Esophagus squamous epithelium (tissue), 5 donors: Measurements from ENCODE around the gene SUSD1. TPM values are rescaled to one million over a fixed set of nuclear protein-coding genes. Genes with fewer than 3 reads are reported as not detected.

Experiments
- DNase-seq: peaks from one replicate; lab custom pipeline; 2025; lab: John Stamatoyannopoulos, UW
- H3K27ac ChIP-seq, 4 donors: fragments of 200-600 bp; sonication (generic); one replicate each; pipeline ENCODE4 v1.5.1; 2016 to 2019; ENCODE audit warnings: mild to moderate bottlenecking in 1 of 4
- H3K27me3 ChIP-seq, 4 donors: fragments of 200-600 bp; sonication (generic); 1 replicate in 3 of 4; 2 replicates in 1 of 4; pipeline versions ENCODE4 v1.5.1 to v1.6.0; 2017 to 2021; ENCODE audit warnings: antibody characterized with exemption in 1 of 4
- H3K36me3 ChIP-seq, 3 donors: fragments of 200-600 bp; sonication (generic); one replicate each; pipeline ENCODE4 v1.5.1; 2016 to 2019
- H3K4me1 ChIP-seq, 3 donors: fragments of 200-600 bp; sonication (generic); one replicate each; pipeline ENCODE4 v1.5.1; 2017 to 2019
- H3K4me3 ChIP-seq, 4 donors: fragments of 200-600 bp; sonication (generic); 1 replicate in 3 of 4; 2 replicates in 1 of 4; pipeline ENCODE4 v1.5.1; 2016 to 2019; ENCODE audit warnings: mild to moderate bottlenecking in 2 of 4, moderate library complexity in 1 of 4
- H3K9me3 ChIP-seq, 3 donors: fragments of 200-600 bp; sonication (generic); one replicate each; pipeline ENCODE4 v1.5.1; 2016 to 2019
- POLR2A ChIP-seq, 4 donors: fragments of 450-650 bp; IDR thresholded peaks; one replicate each; pipeline ENCODE4 v1.6.1; 2017; ENCODE audit warnings: antibody characterized with exemption in 4 of 4, mild to moderate bottlenecking in 4 of 4, moderate library complexity in 3 of 4
- WGBS, 2 donors: methylation state at CpG; one replicate each; pipeline ENCODE4 v1.1.5; 2018; 5-methylcytosine and 5-hydroxymethylcytosine counted together
- intact Hi-C: fragments of 100-400 bp; cut with DNase I; formaldehyde crosslinking; loops from one replicate; pipeline ENCODE4 v1.15.0; 2022
- total RNA-seq, 4 donors: library from RNA; depleted of rRNA; stranded (reverse); fragments of >200 nt; gene quantifications; one replicate each; pipeline ENCODE4 v1.1.0, GENCODE V29; 2016
- TF ChIP-seq, protein P1 (sequence below), 6 experiments: fragments of 450-650 bp in 4 of 6; fragments of 200-600 bp in 2 of 6; sonication (generic) in 2 of 6; IDR thresholded peaks; one replicate each; pipeline ENCODE4 v1.5.1; 2016 to 2019; ENCODE audit warnings: antibody characterized with exemption in 6 of 6, mild to moderate bottlenecking in 4 of 6, moderate library complexity in 4 of 6
- donor health status: DM: yes; HTN: yes; CAD: no.

The SUSD1 gene
- total RNA-seq, 4 donors from 2014 or later = 5.6 to 6.6 (median 6.5) TPM

DNA sequence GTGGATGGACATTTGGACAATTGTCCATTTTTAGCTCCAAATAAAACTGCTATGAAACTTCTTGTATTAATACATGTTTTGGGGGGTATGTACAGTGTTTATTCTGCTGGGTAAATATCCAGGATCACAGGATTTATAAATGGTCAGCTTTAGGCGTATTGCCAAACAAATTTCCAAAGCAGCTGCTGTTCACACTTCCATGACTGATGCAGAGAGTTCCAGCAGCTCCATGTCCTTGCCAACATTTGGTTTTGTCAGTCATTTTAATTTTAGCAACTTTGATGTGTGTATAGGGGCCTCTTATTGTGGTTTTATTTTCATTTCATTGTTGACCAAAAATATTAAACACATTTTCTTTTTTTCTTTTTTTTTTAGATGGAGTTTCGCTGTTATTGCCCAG lies 9.8 kb upstream of the SUSD1 start:
- no peaks in the 10 kb centered on the region for H3K9me3 ChIP-seq
- H3K4me3 ChIP-seq = no peak overlapping the region
- 81 to 96% methylated on average over 2 of the region's 2 CpGs for WGBS, 2 donors
- TF ChIP-seq, protein P1, sequence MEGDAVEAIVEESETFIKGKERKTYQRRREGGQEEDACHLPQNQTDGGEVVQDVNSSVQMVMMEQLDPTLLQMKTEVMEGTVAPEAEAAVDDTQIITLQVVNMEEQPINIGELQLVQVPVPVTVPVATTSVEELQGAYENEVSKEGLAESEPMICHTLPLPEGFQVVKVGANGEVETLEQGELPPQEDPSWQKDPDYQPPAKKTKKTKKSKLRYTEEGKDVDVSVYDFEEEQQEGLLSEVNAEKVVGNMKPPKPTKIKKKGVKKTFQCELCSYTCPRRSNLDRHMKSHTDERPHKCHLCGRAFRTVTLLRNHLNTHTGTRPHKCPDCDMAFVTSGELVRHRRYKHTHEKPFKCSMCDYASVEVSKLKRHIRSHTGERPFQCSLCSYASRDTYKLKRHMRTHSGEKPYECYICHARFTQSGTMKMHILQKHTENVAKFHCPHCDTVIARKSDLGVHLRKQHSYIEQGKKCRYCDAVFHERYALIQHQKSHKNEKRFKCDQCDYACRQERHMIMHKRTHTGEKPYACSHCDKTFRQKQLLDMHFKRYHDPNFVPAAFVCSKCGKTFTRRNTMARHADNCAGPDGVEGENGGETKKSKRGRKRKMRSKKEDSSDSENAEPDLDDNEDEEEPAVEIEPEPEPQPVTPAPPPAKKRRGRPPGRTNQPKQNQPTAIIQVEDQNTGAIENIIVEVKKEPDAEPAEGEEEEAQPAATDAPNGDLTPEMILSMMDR (IDR thresholded peaks at IDR 0.05) = no peak
- no peak for TF ChIP-seq POLR2A (IDR thresholded peaks at IDR 0.05)
- intact Hi-C loops = no loop called here
- DNase-seq = no peak
- peaks cover 0 to 40% (median 0%) of the 10 kb centered on the region in 3 donors for H3K4me1 ChIP-seq
- no peak overlapping the region for H3K27ac ChIP-seq
- H3K27me3 ChIP-seq = no peaks in the 10 kb centered on the region
- H3K36me3 ChIP-seq = no peaks in the 10 kb centered on the region

DNA sequence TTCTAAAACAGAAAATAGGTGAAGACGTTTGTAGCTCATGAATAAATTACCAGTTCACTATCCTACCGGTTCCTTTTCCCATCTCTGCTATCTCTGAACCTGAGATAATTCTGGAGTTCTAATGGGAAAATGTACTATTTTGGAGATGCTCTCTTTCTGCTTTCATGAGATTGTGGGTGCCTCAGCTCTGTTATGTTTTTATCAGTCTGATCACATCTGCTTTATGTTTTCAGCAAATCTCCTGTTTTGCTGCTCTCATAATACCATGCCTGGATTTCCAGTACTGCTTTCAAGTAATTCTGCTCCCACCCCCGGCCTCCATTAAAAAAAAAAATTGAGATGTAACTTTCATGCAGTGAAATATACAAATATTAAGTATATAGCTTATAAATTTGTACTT lies 9.1 kb upstream of the SUSD1 start:
- no peak for DNase-seq
- 70 to 86% methylated on average over 3 of the region's 3 CpGs for WGBS, 2 donors
- Histone ChIP-seq H3K4me3 (no peak overlapping the region), H3K9me3 (no peaks in the 10 kb centered on the region), H3K36me3 (no peaks in the 10 kb centered on the region), H3K27ac (no peak overlapping the region), H3K4me1 (peaks cover 0 to 42% (median 0%) of the 10 kb centered on the region in 3 donors), H3K27me3 (no peaks in the 10 kb centered on the region)
- TF ChIP-seq, protein P1 (IDR thresholded peaks at IDR 0.05) = no peak
- no peak for TF ChIP-seq POLR2A (IDR thresholded peaks at IDR 0.05)
- intact Hi-C loops = no loop called here

DNA sequence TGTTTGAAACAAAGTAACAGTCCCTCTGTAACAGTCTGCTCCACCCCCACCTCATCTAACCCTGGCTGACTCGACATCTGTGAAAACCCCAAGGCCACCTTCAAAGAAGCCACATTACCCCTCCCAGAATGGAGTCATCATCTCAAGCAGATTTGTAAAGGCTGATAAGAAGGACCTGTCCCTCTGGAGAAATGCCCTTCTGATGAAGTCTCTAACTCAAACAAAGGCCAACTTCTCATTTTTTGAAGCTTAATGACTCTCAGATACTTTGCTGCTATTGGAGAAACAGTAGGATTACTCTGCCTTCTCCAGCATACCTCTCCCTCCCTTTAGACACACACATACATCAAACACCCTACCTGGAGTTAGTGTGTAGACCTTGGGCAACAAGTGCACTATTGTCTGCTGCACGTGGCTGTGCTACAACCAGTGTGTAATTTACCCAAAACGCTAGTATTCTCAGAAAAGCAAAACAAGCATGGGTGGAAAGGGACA lies 5.3 kb upstream of the SUSD1 start:
- H3K36me3 ChIP-seq = no peaks in the 10 kb centered on the region
- H3K9me3 ChIP-seq = no peaks in the 10 kb centered on the region
- DNase-seq = no peak
- no peak for TF ChIP-seq POLR2A (IDR thresholded peaks at IDR 0.05)
- TF ChIP-seq, protein P1 (IDR thresholded peaks at IDR 0.05) = no peak
- H3K27ac ChIP-seq = no peak overlapping the region
- intact Hi-C loops = no loop called here
- no peaks in the 10 kb centered on the region for H3K27me3 ChIP-seq
- no peak overlapping the region for H3K4me3 ChIP-seq
- 20 to 30% methylated on average over 3 of the region's 3 CpGs for WGBS, 2 donors
- H3K4me1 ChIP-seq = peaks cover 1 to 21% (median 4%) of the 10 kb centered on the region in 3 donors

DNA sequence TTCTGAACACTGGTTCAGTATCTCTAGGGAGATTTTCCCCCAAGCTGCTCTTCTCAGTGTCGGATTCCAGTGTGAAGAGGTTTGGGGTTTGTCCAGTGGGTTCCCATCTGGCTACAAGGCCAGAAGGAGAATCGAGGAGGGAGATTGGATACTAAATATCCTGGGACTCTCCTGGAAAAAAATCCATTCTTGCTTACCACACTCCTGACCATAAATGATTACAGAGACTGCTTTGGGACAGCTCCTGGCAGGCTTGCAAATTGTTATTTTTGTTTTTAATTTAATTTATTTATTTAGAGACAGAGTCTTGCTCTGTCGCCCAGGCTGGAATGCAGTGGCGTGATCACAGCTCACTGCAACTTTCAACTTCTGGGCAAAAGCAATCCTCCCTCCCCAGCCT lies 4.7 kb upstream of the SUSD1 start:
- TF ChIP-seq, protein P1 (IDR thresholded peaks at IDR 0.05) = no peak
- no peak for TF ChIP-seq POLR2A (IDR thresholded peaks at IDR 0.05)
- Histone ChIP-seq H3K9me3 (no peaks in the 10 kb centered on the region), H3K4me1 (peaks cover 3 to 24% (median 8%) of the 10 kb centered on the region in 3 donors), H3K27me3 (no peaks in the 10 kb centered on the region), H3K4me3 (no peak overlapping the region), H3K36me3 (no peaks in the 10 kb centered on the region), H3K27ac (no peak overlapping the region)
- no peak for DNase-seq
- intact Hi-C loops = no loop called here
- 71% methylated on average over 4 of the region's 4 CpGs for WGBS, 2 donors

DNA sequence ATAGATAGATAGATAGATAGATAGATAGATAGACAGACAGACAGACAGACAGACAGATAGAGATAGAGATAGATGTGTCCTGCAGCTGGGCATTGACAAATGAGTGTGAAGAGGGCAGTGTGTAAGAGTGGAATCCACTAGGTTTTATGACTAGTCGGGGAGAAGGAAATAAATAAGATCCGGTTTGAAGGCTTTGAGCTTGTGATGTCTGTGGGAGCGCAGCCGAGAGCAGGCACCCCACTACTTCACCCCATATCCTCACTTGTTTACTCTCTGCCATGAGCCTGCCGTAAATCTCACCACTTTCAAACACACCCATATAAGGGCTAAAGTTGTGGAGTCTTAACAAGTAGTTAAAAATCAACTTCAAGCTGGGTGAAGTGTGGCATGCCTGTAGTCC lies 1.4 kb upstream of the SUSD1 start:
- Histone ChIP-seq H3K27ac (no peak overlapping the region), H3K9me3 (no peaks in the 10 kb centered on the region), H3K27me3 (no peaks in the 10 kb centered on the region), H3K4me1 (peaks cover 15 to 53% (median 21%) of the 10 kb centered on the region in 3 donors), H3K4me3 (no peak overlapping the region), H3K36me3 (no peaks in the 10 kb centered on the region)
- WGBS, 2 donors = 80 to 82% methylated on average over 4 to 5 of the region's 5 CpGs
- TF ChIP-seq POLR2A (IDR thresholded peaks at IDR 0.05) = no peak
- TF ChIP-seq, protein P1 (IDR thresholded peaks at IDR 0.05) = no peak
- no peak for DNase-seq
- intact Hi-C loops = no loop called here
